Ishikawa (cell line): ENCODE results near the gene PRICKLE1.

Experiments used
- CEBPB ChIP-seq: IDR thresholded peaks from 2 replicates; pipeline ENCODE4 v1.6.1; 2012
- CREB1 ChIP-seq: IDR thresholded peaks from 2 replicates; pipeline ENCODE4 v1.6.1; 2012; ENCODE audit warnings: low read depth
- EGR1 ChIP-seq: IDR thresholded peaks from 2 replicates; pipeline ENCODE4 v1.6.1; 2012
- EP300 ChIP-seq: IDR thresholded peaks from 2 replicates; pipeline ENCODE4 v1.6.1; 2012; ENCODE audit warnings: borderline replicate concordance
- FOXM1 ChIP-seq: IDR thresholded peaks from 2 replicates; pipeline ENCODE4 v1.6.1; 2012; ENCODE audit warnings: low read depth, borderline replicate concordance
- NFIC ChIP-seq: IDR thresholded peaks from 2 replicates; pipeline ENCODE4 v1.6.1; 2012
- RAD21 ChIP-seq: IDR thresholded peaks from 2 replicates; pipeline ENCODE4 v1.6.1; 2012; ENCODE audit warnings: low read depth
- TAF1 ChIP-seq: IDR thresholded peaks from 2 replicates; pipeline ENCODE4 v1.6.1; 2012; ENCODE audit warnings: low read depth, mild to moderate bottlenecking
- TCF12 ChIP-seq: IDR thresholded peaks from 2 replicates; pipeline ENCODE4 v1.6.1; 2012; ENCODE audit warnings: low read depth
- TEAD4 ChIP-seq: IDR thresholded peaks from 2 replicates; pipeline ENCODE4 v1.6.1; 2012
- YY1 ChIP-seq: IDR thresholded peaks from 2 replicates; pipeline ENCODE4 v1.6.1; 2012; ENCODE audit warnings: low read depth
- ZBTB7A ChIP-seq: IDR thresholded peaks from 2 replicates; pipeline ENCODE4 v1.6.1; 2012; ENCODE audit warnings: low read depth
- TF ChIP-seq, protein P1 (sequence below): IDR thresholded peaks from 2 replicates; pipeline ENCODE4 v1.6.1; 2012
- TF ChIP-seq, protein P2 (sequence below): IDR thresholded peaks from 2 replicates; pipeline ENCODE4 v1.6.1; 2012; ENCODE audit warnings: low read depth, mild to moderate bottlenecking
- TF ChIP-seq, protein P3 (sequence below): IDR thresholded peaks from 2 replicates; pipeline ENCODE4 v1.6.1; 2012

Gene PRICKLE1

DNA sequence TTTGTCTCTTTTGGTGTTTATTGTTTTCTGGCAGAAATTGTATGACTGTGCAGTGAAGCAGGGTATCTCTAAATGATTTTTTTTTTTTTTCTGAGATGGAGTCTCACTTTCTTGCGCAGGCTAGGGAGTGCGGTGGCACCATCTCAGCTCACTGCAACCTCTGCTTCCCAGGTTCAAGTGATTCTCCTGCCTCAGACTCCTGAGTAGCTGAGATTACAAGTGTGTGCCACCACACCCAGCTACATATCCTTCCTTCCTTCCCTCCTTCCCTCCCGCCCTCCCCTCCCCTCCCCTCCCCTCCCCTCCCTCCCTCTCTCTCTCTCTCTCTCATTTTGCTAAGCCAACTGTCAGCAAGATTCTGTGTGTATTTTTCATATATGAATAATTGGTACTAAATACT, 169.2 kb downstream of the PRICKLE1 start:
- TF ChIP-seq EP300 (no peak), EGR1 (no peak), ZBTB7A (no peak), NFIC (no peak), CEBPB (no peak), YY1 (no peak), RAD21 (no peak), TAF1 (no peak), TCF12 (no peak), CREB1 (no peak), TEAD4 (no peak), FOXM1 (no peak)
- TF ChIP-seq, protein P1, sequence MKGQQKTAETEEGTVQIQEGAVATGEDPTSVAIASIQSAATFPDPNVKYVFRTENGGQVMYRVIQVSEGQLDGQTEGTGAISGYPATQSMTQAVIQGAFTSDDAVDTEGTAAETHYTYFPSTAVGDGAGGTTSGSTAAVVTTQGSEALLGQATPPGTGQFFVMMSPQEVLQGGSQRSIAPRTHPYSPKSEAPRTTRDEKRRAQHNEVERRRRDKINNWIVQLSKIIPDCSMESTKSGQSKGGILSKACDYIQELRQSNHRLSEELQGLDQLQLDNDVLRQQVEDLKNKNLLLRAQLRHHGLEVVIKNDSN, result no peak
- TF ChIP-seq, protein P2, sequence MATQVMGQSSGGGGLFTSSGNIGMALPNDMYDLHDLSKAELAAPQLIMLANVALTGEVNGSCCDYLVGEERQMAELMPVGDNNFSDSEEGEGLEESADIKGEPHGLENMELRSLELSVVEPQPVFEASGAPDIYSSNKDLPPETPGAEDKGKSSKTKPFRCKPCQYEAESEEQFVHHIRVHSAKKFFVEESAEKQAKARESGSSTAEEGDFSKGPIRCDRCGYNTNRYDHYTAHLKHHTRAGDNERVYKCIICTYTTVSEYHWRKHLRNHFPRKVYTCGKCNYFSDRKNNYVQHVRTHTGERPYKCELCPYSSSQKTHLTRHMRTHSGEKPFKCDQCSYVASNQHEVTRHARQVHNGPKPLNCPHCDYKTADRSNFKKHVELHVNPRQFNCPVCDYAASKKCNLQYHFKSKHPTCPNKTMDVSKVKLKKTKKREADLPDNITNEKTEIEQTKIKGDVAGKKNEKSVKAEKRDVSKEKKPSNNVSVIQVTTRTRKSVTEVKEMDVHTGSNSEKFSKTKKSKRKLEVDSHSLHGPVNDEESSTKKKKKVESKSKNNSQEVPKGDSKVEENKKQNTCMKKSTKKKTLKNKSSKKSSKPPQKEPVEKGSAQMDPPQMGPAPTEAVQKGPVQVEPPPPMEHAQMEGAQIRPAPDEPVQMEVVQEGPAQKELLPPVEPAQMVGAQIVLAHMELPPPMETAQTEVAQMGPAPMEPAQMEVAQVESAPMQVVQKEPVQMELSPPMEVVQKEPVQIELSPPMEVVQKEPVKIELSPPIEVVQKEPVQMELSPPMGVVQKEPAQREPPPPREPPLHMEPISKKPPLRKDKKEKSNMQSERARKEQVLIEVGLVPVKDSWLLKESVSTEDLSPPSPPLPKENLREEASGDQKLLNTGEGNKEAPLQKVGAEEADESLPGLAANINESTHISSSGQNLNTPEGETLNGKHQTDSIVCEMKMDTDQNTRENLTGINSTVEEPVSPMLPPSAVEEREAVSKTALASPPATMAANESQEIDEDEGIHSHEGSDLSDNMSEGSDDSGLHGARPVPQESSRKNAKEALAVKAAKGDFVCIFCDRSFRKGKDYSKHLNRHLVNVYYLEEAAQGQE, result no peak
- TF ChIP-seq, protein P3, sequence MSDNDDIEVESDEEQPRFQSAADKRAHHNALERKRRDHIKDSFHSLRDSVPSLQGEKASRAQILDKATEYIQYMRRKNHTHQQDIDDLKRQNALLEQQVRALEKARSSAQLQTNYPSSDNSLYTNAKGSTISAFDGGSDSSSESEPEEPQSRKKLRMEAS, result no peak

DNA sequence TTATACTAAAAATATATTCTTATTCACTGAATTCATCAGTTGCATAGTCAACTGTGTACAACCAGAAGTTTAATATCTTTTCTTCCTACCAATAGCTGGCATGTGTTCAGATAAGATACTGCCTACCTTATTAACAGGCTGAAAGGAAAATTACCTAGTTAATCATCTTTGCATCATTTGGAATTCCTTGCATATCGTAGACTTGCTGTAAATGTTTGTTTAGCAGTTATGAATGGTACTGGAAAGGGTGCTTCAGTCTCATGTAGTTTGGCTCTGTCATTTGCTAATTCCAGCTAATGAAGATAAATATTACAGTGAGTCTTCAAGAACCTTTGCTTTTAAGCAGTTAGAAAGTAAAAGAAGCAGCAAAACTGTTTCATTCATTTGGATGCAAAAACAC, 179.2 kb downstream of the PRICKLE1 start:
- TF ChIP-seq TCF12, result no peak
- no peak for TF ChIP-seq CEBPB
- TF ChIP-seq EGR1, result no peak
- no peak for TF ChIP-seq CREB1
- no peak for TF ChIP-seq EP300
- TF ChIP-seq, protein P2, result no peak
- TF ChIP-seq, protein P3, result no peak
- no peak for TF ChIP-seq FOXM1
- TF ChIP-seq NFIC, result no peak

DNA sequence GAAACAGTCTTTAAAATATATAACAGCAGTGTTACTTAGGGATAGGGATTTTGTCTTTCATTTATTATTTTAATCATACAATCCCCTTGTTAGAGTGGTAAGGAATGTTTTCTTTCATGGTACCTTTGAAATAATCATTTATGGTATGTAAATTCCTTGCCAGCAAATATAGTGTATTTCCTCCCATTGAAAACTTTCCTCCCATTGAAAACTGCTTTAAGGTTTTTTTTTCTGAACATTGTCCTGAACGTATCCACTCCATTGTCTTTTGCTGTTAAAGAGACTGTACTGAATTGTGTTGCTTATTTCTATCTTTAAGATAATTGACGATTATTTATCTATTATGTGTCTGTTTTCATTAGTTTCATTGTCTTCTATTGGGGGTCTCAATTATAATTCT, 180.1 kb downstream of the PRICKLE1 start:
- TF ChIP-seq, protein P1, result no peak
- TF ChIP-seq TCF12, result no peak
- no peak for TF ChIP-seq TAF1
- TF ChIP-seq, protein P3, result no peak
- no peak for TF ChIP-seq NFIC
- no peak for TF ChIP-seq EP300
- no peak for TF ChIP-seq FOXM1
- TF ChIP-seq CREB1, result no peak
- no peak for TF ChIP-seq YY1
- no peak for TF ChIP-seq RAD21
- no peak for TF ChIP-seq CEBPB
- no peak for TF ChIP-seq EGR1
- TF ChIP-seq TEAD4, result no peak
- no peak for TF ChIP-seq ZBTB7A
- TF ChIP-seq, protein P2, result no peak

DNA sequence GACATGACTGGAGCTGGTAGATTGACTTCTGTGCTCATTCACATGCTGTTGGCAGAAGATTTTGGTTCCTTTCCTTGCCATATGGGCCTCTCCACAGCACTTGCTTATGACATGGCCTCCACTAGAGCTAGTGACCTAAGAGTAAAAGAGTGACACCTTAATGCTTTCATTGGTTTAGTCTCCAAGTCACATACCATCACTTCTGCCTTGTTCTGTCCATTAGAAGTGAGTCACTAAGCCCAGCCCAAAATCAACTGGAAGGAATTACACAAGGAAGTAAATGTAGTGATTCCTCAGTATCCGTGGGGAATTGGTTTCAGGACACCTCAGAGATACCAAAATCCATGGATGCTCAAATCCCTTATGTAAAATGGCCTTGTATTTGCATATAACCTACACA, 182.2 kb downstream of the PRICKLE1 start:
- TF ChIP-seq TEAD4, result no peak
- TF ChIP-seq, protein P2, result no peak
- TF ChIP-seq NFIC, result no peak
- TF ChIP-seq, protein P3, result no peak
- TF ChIP-seq ZBTB7A, result no peak
- TF ChIP-seq, protein P1, result no peak
- TF ChIP-seq YY1, result no peak
- no peak for TF ChIP-seq RAD21
- no peak for TF ChIP-seq EP300
- no peak for TF ChIP-seq FOXM1
- no peak for TF ChIP-seq CEBPB
- TF ChIP-seq EGR1, result no peak
- no peak for TF ChIP-seq TCF12
- no peak for TF ChIP-seq TAF1
- TF ChIP-seq CREB1, result no peak
